GM19193 (cell line): ENCODE results near the gene TPMT.

Source experiments
- POLR2A ChIP-seq: IDR thresholded peaks from 4 replicates; pipeline ENCODE4 v1.6.1; 2011; ENCODE audit not compliant: insufficient read depth, insufficient read length; ENCODE audit errors: extremely low read depth

Gene TPMT

DNA sequence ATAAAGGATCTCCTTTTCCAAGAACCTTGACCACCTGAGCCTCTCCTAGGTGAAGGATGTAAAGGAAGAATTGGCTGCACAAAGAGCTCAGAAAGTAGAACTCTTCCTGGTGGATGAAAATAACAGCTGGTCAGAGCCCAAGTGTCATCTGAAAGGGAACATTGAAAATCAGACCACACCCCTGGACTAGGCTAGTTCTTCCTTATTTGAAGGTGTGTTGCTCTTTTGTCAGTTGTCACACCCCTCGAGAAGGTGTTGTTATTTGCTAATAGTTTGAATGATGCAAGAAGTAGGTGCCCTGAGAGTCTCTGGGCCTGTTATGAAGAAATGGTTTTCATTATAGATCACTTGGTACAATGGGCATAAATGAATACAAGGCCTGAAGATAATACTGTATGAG is 63.5 kb downstream of the TPMT start:
- no peak for TF ChIP-seq POLR2A

DNA sequence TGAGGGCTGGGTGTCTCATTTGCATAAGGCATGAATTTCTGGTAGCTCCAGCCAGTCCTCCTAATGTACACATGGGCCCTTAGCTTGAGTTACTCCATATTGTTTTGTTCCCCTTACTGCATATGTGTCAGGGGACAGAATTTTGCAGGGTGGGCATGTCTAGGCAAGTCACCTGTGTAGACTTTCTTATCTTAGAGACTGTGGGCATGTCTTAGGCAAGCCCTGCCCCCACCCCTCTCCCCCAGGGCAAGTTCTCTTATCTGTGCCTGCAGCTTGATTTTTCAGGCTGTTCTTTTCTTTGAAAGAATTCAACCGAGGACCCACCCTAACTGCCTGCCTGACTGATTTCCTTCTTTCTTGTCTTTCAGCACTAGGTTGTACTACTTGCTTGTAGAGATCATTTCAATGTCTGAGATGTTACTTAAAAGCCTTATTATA is 64.5 kb downstream of the TPMT start:
- TF ChIP-seq POLR2A = no peak

DNA sequence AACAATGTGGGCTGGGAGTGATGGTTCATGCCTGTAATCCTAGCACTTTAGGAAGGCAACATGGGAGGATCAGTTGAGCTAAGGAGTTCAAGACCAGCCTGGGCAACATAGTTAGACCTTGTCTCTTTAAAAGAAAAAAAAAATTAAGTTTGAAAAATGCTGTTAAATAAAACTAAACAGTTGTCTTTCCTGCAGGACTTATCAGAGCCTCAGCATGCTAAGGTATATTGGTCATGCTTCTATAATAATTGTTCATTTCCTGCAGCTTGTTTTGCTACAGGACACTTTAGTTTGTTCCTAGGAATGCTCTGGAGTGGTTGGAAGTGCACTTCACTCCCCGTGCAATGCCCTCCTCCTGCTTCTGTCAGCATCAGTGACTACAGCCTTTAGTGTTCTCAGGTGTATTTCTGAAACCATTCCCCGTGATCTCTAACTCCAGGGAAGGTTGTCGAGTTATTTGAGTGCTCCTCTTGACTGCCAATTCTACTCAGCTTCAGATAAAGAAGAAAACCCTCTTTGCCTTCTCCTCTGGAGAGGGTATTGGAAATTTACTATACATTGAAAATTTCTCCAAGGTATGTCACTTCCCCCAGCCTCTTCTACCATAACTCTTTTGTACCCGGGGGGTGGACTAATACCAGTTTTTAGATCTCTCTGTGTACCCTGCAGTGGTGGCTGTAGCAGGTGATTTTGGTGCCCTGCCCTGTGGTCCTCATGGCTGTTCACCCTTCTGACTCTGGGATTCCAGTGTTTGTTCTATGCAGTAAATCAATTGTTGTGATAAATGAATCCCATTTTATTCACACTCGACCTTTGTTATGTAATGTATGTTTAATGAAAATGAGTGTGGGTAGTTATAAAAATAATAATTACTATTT is 66.2 kb downstream of the TPMT start:
- TF ChIP-seq POLR2A = no peak

DNA sequence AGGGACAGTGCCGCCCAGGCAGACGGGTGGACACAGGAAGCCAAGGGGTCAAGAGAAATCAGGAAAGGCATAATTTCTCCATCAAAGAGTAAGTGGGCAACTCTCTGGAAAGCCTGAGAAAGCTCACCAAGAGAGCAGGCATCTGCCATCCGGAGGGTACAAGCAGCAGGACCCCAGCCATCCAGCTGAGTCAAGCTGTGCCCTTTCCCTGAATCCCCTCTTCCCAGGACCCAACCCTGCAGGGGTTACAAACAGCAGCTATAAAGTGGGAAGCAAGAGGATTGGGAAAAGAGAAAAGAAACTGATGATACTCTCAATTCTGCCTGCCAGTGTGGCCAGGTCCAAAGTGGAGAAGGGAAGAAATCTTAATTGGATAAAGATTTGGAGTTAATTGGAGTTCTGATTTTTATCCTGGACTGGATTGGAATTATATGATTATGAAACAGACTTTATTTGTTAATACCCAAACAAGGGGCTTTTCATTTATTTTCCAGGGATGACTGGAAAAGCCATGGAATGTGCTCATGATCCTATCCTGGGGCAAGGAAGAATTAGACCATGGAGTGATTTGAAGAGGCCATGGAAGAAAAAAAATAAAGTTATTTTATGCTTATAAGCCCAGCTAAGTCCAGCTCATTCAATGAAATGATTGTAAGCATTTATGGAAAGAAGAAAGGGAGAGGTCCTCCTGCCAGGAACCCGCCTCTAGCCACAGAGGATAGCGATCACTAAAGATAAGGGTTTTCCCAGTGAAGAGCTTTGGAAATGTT is 67.3 kb downstream of the TPMT start:
- TF ChIP-seq POLR2A = no peak

DNA sequence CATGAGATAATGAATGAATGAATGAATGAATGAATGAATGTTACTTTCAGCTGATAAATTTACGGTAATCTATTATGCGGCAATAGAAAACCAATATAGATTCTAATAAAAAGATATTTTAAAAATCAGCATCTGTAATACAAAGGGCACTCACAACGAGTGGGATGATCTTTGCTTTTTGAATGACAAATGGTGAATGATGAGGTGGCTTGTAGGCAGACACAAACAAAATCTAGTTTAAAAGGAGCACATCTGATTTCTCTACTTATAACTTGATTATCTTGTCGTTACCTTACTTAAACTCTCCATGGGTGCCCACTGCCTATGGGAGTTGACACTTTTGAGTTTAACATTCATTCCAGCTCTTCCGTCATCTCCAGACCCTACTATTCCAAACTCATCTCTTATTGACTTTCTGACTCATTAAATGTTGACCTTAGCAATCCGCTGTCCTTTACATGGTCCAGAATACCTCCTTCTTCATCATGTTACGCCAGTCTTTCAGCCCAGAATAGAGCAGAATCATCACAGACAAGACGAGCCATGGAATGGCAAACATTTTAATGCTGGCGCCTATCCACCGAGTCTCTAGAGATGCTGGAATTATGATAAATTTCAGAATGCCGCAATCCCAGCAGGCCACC is 73.7 kb downstream of the TPMT start:
- TF ChIP-seq POLR2A = no peak

DNA sequence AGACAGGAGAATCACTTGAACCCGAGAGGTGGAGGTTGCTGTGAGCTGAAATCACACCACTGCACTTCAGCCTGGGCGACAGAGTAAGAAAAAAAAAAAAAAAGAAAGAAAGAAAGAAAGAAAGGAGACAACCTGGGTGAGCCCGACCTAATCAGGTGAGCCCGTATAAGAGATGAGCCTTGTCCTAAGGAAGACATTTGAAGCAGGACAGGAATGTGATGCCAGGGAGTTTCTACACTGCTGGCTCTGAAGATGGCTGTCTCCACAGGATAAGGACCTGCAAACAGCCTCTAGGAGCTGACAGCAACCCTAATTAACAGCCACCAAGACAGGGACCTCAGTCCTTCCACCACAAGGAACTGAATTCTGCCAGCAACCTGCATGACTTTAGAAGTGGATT is 74.3 kb downstream of the TPMT start:
- TF ChIP-seq POLR2A = no peak

DNA sequence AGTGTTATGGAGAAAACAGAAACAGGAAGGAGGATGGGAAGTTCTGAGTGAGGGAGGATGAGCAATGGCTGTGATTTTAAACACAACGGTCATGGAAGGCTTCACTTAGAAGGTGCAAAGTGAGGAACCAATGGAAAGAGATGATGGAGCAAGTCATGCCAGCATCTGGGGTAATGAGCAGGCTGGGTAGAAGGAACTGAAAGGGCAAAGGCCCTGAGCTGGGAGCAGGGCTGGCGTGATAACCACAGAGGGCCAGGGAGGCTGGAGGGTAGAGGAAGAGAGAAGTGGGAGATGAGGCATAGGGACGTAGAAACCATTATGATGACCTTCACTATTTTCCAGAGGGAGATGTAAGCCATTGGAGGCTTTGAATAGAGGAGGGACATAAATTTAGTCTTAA is 76.0 kb downstream of the TPMT start:
- no peak for TF ChIP-seq POLR2A
